Suprapubic skin (tissue), 4 donors: ENCODE results near the gene DDX1. TPM values are rescaled to one million over a fixed set of nuclear protein-coding genes. Genes with fewer than 3 reads are reported as not detected.

Experiments used
- DNase-seq, 2 donors: peaks; one replicate each; pipeline ENCODE4 v3.0.0-alpha.2; 2019; ENCODE audit warnings: low spot score in 2 of 2
- H3K27ac ChIP-seq: fragments of 200-600 bp; sonication (generic); one replicate; pipeline ENCODE4 v1.5.1; 2019
- H3K27me3 ChIP-seq: fragments of 200-600 bp; sonication (generic); one replicate; pipeline ENCODE4 v1.5.1; 2019
- H3K36me3 ChIP-seq: fragments of 200-600 bp; sonication (generic); one replicate; pipeline ENCODE4 v1.5.1; 2019
- H3K4me1 ChIP-seq: fragments of 200-600 bp; sonication (generic); one replicate; pipeline ENCODE4 v1.5.1; 2019
- H3K4me3 ChIP-seq: fragments of 200-600 bp; sonication (generic); one replicate; pipeline ENCODE4 v1.5.1; 2019; ENCODE audit warnings: mild to moderate bottlenecking
- H3K9me3 ChIP-seq: fragments of 200-600 bp; sonication (generic); one replicate; pipeline ENCODE4 v1.5.1; 2019
- EP300 ChIP-seq: sonication (generic); formaldehyde crosslinking; IDR thresholded peaks from one replicate; pipeline ENCODE4 v1.6.1; 2017; ENCODE audit warnings: antibody characterized with exemption
- POLR2A ChIP-seq, 2 donors: fragments of 450-650 bp; IDR thresholded peaks; one replicate each; pipeline ENCODE4 v1.6.1; 2017; ENCODE audit warnings: antibody characterized with exemption in 2 of 2, mild to moderate bottlenecking in 2 of 2, moderate library complexity in 2 of 2
- POLR2AphosphoS5 ChIP-seq, 3 donors: sonication (generic); formaldehyde crosslinking; IDR thresholded peaks; one replicate each; pipeline ENCODE4 v1.6.1; 2017; ENCODE audit warnings: antibody characterized with exemption in 3 of 3
- WGBS: methylation state at CpG from one replicate; pipeline ENCODE4 v1.1.5; 2018; 5-methylcytosine and 5-hydroxymethylcytosine counted together
- total RNA-seq, 4 donors: library from RNA; depleted of rRNA; stranded (reverse); fragments of >200 nt; gene quantifications; one replicate each; pipeline ENCODE4 v1.1.0, GENCODE V29; 2016
- TF ChIP-seq, protein P1 (sequence below), 2 donors: fragments of 200-600 bp in 1 of 2; fragments of 450-650 bp in 1 of 2; sonication (generic) in 1 of 2; IDR thresholded peaks; one replicate each; pipeline ENCODE4 v1.5.1; 2016 to 2019; ENCODE audit warnings: antibody characterized with exemption in 2 of 2, mild to moderate bottlenecking in 1 of 2, moderate library complexity in 1 of 2

Gene DDX1
- total RNA-seq, 4 donors from 2014 or later: 40.9 to 62.1 (median 51.8) TPM

DNA sequence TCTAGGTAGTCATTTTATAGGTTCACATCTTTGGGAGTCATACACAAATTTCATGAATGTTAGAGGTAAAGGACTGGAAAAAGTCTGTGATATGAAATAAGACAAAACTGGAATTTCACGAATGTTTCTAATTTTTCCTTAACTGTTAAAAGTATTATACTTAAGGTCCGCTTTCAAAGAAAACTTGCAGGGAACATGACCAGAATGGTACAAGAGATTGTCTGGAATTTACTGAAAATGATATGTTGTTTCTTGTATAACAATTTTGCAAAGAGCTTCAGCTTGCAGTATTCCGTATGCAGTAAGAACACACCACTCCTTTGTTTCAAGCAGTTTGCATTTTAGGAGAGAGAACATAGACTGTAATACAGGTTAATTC, 1.6 kb downstream of the DDX1 start:
- H3K36me3 ChIP-seq: peaks cover 34% of the 10 kb centered on the region
- H3K27me3 ChIP-seq: no peaks in the 10 kb centered on the region
- peaks cover 26% of the 10 kb centered on the region for H3K4me1 ChIP-seq
- 78% methylated on average over 3 of the region's 3 CpGs for WGBS
- no peak overlapping the region for H3K27ac ChIP-seq
- no peak for DNase-seq
- peak overlapping the region; percentile 84 for H3K4me3 ChIP-seq
- H3K9me3 ChIP-seq: no peaks in the 10 kb centered on the region
- TF ChIP-seq, protein P1, sequence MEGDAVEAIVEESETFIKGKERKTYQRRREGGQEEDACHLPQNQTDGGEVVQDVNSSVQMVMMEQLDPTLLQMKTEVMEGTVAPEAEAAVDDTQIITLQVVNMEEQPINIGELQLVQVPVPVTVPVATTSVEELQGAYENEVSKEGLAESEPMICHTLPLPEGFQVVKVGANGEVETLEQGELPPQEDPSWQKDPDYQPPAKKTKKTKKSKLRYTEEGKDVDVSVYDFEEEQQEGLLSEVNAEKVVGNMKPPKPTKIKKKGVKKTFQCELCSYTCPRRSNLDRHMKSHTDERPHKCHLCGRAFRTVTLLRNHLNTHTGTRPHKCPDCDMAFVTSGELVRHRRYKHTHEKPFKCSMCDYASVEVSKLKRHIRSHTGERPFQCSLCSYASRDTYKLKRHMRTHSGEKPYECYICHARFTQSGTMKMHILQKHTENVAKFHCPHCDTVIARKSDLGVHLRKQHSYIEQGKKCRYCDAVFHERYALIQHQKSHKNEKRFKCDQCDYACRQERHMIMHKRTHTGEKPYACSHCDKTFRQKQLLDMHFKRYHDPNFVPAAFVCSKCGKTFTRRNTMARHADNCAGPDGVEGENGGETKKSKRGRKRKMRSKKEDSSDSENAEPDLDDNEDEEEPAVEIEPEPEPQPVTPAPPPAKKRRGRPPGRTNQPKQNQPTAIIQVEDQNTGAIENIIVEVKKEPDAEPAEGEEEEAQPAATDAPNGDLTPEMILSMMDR (IDR thresholded peaks at IDR 0.05): no peak
- no peak for TF ChIP-seq EP300

DNA sequence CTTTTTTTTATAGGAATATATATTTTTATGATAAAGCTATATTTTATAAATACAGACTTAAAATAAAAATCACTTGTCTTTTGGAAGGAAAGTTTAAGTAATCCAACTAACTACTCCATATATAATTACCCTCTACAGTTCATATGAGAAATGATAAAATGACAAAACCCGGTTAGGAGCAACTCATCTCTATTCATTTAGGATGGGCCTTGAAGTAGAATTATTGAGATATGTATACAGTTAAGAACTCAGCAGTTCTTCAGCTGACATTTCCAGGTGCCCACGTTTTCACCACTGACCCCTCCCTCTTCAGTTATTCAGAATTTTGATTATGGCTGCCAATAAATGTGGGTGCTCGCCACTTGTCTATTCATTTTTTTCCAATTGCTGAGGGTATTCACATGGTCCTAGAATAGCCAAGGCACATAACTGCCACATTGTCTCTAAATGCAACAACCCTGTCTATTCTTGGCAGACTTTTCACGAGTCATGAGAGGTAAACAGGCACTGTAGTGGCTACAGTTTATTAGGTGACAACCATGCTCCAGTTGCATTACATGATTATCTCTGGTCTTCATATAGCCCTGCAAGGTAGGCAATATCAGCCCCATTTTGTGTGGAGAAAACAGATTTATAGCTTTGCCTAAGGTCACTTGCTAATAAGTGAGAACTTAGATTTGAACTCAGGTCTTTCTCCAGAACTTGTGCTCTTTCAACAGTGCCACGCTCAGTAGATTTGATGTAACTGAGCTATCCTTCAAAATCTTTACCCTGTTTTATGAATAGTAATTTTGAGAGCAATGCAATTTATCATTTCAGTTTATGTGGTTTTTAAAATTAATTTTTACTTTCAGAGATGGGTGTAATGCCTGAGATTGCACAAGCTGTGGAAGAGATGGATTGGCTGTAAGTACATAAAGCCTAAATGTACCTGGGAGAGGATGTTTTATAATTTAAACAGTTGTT, 2.9 kb downstream of the DDX1 start:
- WGBS: 63% methylated on average over 5 of the region's 5 CpGs
- no peak overlapping the region for H3K4me3 ChIP-seq
- no peaks in the 10 kb centered on the region for H3K27me3 ChIP-seq
- no peak for DNase-seq
- H3K4me1 ChIP-seq: peaks cover 26% of the 10 kb centered on the region
- TF ChIP-seq EP300: no peak
- TF ChIP-seq POLR2AphosphoS5 (IDR thresholded peaks at IDR 0.05): no peak
- TF ChIP-seq, protein P1 (IDR thresholded peaks at IDR 0.05): no peak
- no peak for TF ChIP-seq POLR2A (IDR thresholded peaks at IDR 0.05)
- peaks cover 47% of the 10 kb centered on the region for H3K36me3 ChIP-seq
- H3K27ac ChIP-seq: no peak overlapping the region
- H3K9me3 ChIP-seq: no peaks in the 10 kb centered on the region

DNA sequence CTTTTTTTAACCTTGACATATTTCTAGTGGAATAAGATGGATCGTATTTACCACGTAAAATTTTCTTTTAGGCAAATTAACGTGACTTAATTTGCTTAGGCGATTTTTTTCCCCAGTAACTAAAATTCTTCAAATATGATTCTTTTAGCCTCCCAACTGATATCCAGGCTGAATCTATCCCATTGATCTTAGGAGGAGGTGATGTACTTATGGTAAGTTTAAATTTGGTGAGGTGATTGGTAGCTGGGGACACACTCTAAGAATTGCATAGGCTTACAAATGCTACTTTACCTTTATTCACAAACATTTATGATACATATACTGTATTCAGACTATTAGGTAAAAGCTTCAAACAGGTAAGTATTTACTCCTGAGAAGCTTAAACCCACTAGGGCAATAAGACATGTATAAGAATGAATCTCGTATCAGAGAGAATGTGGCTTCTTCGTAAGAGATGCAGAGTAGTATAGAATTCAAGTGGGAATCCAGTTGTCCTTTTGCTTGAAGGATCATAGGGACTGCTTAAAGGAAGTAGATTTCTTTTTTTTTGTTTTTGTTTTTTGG, 3.8 kb downstream of the DDX1 start:
- WGBS: 97% methylated on average over 6 of the region's 6 CpGs
- Histone ChIP-seq H3K4me3 (no peak overlapping the region), H3K4me1 (peaks cover 26% of the 10 kb centered on the region), H3K9me3 (no peaks in the 10 kb centered on the region), H3K27me3 (no peaks in the 10 kb centered on the region), H3K36me3 (peaks cover 55% of the 10 kb centered on the region), H3K27ac (no peak overlapping the region)
- no peak for TF ChIP-seq POLR2A (IDR thresholded peaks at IDR 0.05)
- TF ChIP-seq POLR2AphosphoS5 (IDR thresholded peaks at IDR 0.05): no peak
- TF ChIP-seq EP300: no peak
- TF ChIP-seq, protein P1 (IDR thresholded peaks at IDR 0.05): no peak
- no peak for DNase-seq

DNA sequence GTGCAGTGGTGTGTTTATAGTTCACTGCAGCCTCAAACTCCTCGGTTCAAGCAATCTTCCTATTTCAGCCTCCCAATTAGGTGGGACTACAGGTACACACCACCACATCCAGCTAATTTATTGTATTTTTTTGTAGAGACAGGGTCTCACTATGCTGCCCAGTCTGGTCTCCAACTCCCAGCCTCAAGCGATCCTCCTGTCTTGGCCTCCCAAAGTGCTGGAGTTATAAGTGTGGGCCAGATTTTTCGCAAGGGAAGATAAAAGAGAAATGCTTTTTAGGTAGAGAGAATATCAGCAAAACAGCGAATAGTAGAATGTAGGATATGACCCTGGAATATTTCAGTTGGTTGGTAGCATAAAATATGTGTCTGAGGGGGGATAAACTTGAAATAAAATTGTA, 4.3 kb downstream of the DDX1 start:
- TF ChIP-seq POLR2AphosphoS5 (IDR thresholded peaks at IDR 0.05): no peak
- TF ChIP-seq, protein P1 (IDR thresholded peaks at IDR 0.05): no peak
- WGBS: 99% methylated on average over 4 of the region's 4 CpGs
- no peak overlapping the region for H3K27ac ChIP-seq
- no peak for DNase-seq
- H3K4me3 ChIP-seq: no peak overlapping the region
- peaks cover 24% of the 10 kb centered on the region for H3K4me1 ChIP-seq
- no peaks in the 10 kb centered on the region for H3K9me3 ChIP-seq
- H3K36me3 ChIP-seq: peaks cover 59% of the 10 kb centered on the region
- H3K27me3 ChIP-seq: no peaks in the 10 kb centered on the region

DNA sequence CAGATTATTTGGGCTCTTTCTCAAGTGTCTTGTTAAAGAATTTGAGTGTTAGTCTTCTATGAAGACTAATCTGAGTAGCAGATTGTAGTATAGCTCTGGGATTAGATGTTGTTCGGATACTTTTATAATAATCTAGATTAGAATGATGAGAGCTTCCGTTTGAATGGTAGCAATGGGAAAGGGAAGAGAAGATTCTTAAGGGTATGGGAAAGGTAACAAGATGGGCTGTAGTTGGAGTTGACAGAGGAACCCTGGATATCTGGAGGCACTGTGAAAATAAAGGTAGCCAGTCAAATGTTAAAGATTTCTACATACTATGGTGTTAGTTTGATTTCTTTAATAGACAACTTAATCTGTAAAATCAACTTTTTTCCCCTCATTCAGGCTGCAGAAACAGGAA, 4.7 kb downstream of the DDX1 start:
- Histone ChIP-seq H3K36me3 (peaks cover 63% of the 10 kb centered on the region), H3K9me3 (no peaks in the 10 kb centered on the region), H3K4me1 (peaks cover 20% of the 10 kb centered on the region), H3K27me3 (no peaks in the 10 kb centered on the region), H3K27ac (no peak overlapping the region), H3K4me3 (no peak overlapping the region)
- TF ChIP-seq EP300 (no peak), POLR2AphosphoS5 (IDR thresholded peaks at IDR 0.05) (no peak), POLR2A (IDR thresholded peaks at IDR 0.05) (no peak)
- TF ChIP-seq, protein P1 (IDR thresholded peaks at IDR 0.05): no peak
- no peak for DNase-seq
- WGBS: 92% methylated on average over 2 of the region's 2 CpGs
